SJSA1 (cell line): ENCODE measurements around the gene JAKMIP1. TPM values are rescaled to one million over a fixed set of nuclear protein-coding genes. Genes with fewer than 3 reads are reported as not detected.

ENCODE experiments used
- DNase-seq, 2 experiments: peaks; one replicate each; pipeline ENCODE4 v3.0.0-alpha.2; 2015 to 2020; ENCODE audit warnings: low spot score in 2 of 2, low read depth in 1 of 2
- H3K27ac ChIP-seq: fragments of 250-450 bp; sonication (Bioruptor Pico); 2 replicates; pipeline ENCODE4 v1.5.1; 2020; ENCODE audit warnings: mild to moderate bottlenecking, moderate library complexity
- H3K27me3 ChIP-seq: fragments of 250-450 bp; sonication (Bioruptor Pico); replicated peaks from 2 replicates; pipeline ENCODE4 v1.5.1; 2020; ENCODE audit warnings: mild to moderate bottlenecking, moderate library complexity
- H3K36me3 ChIP-seq: fragments of 250-450 bp; sonication (Bioruptor Pico); 2 replicates; pipeline ENCODE4 v1.5.1; 2020; ENCODE audit warnings: mild to moderate bottlenecking
- H3K4me1 ChIP-seq: fragments of 250-450 bp; sonication (Bioruptor Pico); replicated peaks from 2 replicates; pipeline ENCODE4 v1.6.1; 2021; ENCODE audit warnings: mild to moderate bottlenecking
- H3K4me3 ChIP-seq: fragments of 250-450 bp; sonication (Bioruptor Pico); 2 replicates; pipeline ENCODE4 v1.5.1; 2020; ENCODE audit warnings: mild to moderate bottlenecking
- H3K9me3 ChIP-seq: fragments of 250-450 bp; sonication (Bioruptor Pico); replicated peaks from 2 replicates; pipeline ENCODE4 v1.5.1; 2020; ENCODE audit warnings: mild to moderate bottlenecking
- total RNA-seq: library from RNA; depleted of rRNA; stranded (reverse); fragments of >200 nt; shearing (Covaris generic); gene quantifications from 2 replicates; pipeline ENCODE4 v1.2.3, GENCODE V29; 2014

JAKMIP1 gene
- total RNA-seq, 1 experiment from 2014 or later, result not detected

DNA sequence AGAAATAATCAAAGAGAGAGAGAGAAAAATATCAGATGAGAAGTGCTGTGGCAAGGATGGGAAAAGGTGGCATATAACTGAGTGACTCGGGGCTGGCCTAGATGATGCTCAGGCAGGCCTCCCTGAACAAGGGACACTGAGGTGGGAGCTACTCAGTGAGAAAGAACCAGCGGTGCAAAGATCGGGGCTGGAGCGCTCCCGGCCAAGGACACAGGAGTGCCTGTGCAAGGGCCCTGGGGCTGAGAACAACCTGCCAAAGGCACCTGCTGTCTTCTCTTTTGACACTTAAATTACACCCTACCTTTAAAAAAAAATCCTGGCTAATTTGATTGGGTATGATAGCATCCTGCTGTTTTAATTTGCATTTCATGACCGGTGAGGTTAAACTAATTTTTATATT is 104.5 kb downstream of the JAKMIP1 start:
- no peak for DNase-seq
- H3K9me3 ChIP-seq, result no peaks in the 10 kb centered on the region

DNA sequence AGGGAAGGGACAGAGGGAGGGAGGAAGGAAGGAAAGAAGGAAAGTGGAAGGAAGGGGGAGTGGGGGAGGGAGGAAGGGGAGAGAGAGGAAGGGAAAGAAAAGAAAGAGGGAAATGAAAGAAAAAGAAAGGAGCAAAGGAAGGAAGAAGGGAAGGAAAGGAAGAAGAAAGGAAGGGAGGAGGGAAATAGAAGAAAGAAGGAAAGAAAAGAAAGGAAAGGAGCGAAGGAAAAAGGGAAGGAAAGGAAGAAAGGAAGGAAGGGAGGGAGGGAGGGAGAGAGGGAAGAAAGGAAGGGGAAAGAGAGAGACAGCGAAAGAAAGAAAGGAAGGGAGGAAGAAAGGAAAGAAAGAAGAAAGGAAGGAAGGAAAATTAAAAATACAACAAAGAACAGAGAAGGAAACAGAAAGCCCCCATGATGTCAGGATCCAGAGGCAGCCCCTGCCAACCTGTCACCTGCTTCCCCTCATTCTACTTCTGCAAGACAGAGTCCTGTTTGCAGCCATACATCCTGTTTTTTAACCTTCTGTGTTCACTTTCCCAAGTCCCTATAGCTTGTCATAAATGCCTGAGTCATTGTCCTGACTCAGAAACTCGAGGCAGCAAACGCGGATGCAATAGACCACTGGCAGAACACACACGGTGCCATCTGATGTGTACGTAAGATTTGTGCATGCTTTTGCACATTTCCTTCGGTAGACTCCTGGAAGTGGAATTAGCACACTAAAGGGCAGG is 105.2 kb downstream of the JAKMIP1 start:
- Histone ChIP-seq H3K9me3 (no peaks in the 10 kb centered on the region), H3K27me3 (no peaks in the 10 kb centered on the region), H3K36me3 (no peaks in the 10 kb centered on the region), H3K4me3 (no peak overlapping the region), H3K4me1 (no peaks in the 10 kb centered on the region), H3K27ac (no peak overlapping the region)
- peak in 1 of 2 experiments; percentile 3 for DNase-seq

More for the DNA sequence above, 104.5 kb downstream of the JAKMIP1 start:
- no peak overlapping the region for H3K4me3 ChIP-seq
- no peaks in the 10 kb centered on the region for H3K27me3 ChIP-seq
- H3K27ac ChIP-seq, result no peak overlapping the region
- H3K4me1 ChIP-seq, result no peaks in the 10 kb centered on the region
- no peaks in the 10 kb centered on the region for H3K36me3 ChIP-seq

DNA sequence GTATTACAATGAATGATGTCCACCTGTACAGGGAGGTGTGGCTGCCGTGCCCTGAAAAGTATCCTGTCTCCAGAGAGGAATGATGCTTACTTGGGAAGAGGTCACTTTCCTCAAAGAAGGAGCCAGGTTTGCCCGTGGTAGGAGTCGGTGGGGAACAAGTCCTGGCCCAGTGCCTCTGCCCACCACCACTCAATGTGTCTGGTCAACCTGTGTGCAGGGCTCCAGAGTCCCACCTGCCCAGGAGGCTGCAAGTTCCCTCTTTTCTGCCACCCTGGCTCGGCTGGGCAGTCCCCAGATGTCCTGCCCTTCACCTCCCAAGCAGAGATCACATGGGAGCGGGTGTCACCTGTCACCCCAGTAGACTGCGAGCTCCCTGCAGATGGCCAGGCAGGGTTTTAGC is 106.7 kb downstream of the JAKMIP1 start:
- DNase-seq, result no peak
- no peak overlapping the region for H3K4me3 ChIP-seq
- H3K27ac ChIP-seq, result no peak overlapping the region
- H3K36me3 ChIP-seq, result no peaks in the 10 kb centered on the region
- no peaks in the 10 kb centered on the region for H3K9me3 ChIP-seq
- H3K4me1 ChIP-seq, result no peaks in the 10 kb centered on the region
- H3K27me3 ChIP-seq, result no peaks in the 10 kb centered on the region

- no peak overlapping the region for H3K27ac ChIP-seq
- H3K4me3 ChIP-seq, result no peak overlapping the region
- H3K27me3 ChIP-seq, result no peaks in the 10 kb centered on the region
- no peaks in the 10 kb centered on the region for H3K36me3 ChIP-seq
- DNase-seq, result no peak
- no peaks in the 10 kb centered on the region for H3K9me3 ChIP-seq
- H3K4me1 ChIP-seq, result no peaks in the 10 kb centered on the region
Measured at GRCh38 chr4:6092971-6093370, 107.4 kb downstream of the JAKMIP1 start.

DNA sequence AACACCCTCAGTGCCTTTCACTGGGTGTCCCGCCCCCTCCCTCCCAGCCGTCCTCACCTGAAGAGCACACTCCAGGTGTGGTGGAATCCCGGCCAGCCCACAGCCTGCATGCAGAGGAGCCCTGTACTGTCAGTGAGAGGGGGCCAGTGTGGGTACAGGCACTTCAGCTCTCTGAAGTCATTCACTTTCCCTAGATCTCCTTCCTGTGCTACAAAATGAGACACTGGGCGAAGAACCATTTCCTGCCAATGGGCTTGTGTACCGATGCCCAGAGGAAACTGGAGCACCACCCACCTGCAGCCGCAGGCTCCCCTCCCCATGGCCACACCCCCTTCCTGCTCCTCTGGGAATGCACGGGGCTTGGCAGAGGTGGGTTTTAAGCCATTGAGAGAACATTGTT is 108.2 kb downstream of the JAKMIP1 start:
- H3K4me3 ChIP-seq, result no peak overlapping the region
- DNase-seq, result no peak
- H3K36me3 ChIP-seq, result no peaks in the 10 kb centered on the region
- H3K9me3 ChIP-seq, result no peaks in the 10 kb centered on the region
- no peaks in the 10 kb centered on the region for H3K4me1 ChIP-seq
- no peaks in the 10 kb centered on the region for H3K27me3 ChIP-seq
- no peak overlapping the region for H3K27ac ChIP-seq

DNA sequence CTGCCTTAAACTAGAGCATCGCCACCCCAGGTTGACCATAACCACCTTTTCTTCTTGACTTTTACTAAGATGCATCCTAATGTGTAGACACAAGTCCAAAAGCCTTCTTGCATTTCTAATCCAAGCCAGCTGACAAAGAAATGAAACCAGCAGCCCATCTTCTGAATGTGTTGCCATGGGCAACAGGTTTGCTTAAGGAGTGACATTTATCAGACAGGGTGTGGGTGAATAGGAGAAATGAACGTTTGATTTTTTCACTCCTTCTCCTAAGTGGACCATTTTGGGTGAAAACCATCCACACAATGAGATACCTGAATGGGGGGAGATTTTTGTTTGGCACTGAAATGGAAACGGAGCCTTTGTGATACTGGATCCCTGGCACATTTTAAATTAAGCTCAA is 109.4 kb downstream of the JAKMIP1 start:
- Histone ChIP-seq H3K9me3 (no peaks in the 10 kb centered on the region), H3K27ac (no peak overlapping the region), H3K36me3 (no peaks in the 10 kb centered on the region), H3K4me1 (no peaks in the 10 kb centered on the region), H3K4me3 (no peak overlapping the region), H3K27me3 (no peaks in the 10 kb centered on the region)
- DNase-seq, result no peak

GRCh38 chr4:6088950-6089349 is 111.4 kb downstream of the JAKMIP1 start:
- no peaks in the 10 kb centered on the region for H3K9me3 ChIP-seq
- H3K27ac ChIP-seq, result no peak overlapping the region
- H3K36me3 ChIP-seq, result no peaks in the 10 kb centered on the region
- H3K4me1 ChIP-seq, result no peaks in the 10 kb centered on the region
- no peak for DNase-seq
- no peak overlapping the region for H3K4me3 ChIP-seq
- H3K27me3 ChIP-seq, result no peaks in the 10 kb centered on the region

GRCh38 chr4:6087669-6088341 is 112.5 kb downstream of the JAKMIP1 start:
- H3K4me1 ChIP-seq, result no peaks in the 10 kb centered on the region
- H3K27me3 ChIP-seq, result no peaks in the 10 kb centered on the region
- H3K9me3 ChIP-seq, result no peaks in the 10 kb centered on the region
- no peak overlapping the region for H3K27ac ChIP-seq
- no peaks in the 10 kb centered on the region for H3K36me3 ChIP-seq
- DNase-seq, result no peak
- no peak overlapping the region for H3K4me3 ChIP-seq

DNA sequence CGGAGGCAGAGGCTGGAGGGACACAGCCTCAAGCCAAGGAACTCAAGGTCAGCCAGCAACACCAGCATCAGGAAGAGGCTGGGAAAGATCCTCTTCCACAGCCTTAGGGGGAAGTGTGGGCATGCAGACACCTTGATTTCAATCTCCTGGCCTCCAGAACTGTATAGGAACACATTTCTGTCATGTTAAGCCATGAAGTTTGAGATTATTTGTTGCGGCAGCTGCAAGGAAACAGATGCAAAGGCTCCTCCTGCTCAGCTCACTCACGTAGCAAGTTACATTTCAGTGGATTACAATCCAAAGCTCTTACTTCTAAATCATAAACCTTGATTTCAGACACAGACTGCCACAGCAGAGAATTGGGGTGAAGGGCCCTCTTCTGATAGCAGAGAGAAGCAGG is 113.5 kb downstream of the JAKMIP1 start:
- Histone ChIP-seq H3K36me3 (no peaks in the 10 kb centered on the region), H3K4me3 (no peak overlapping the region), H3K27me3 (no peaks in the 10 kb centered on the region), H3K9me3 (no peaks in the 10 kb centered on the region), H3K27ac (no peak overlapping the region), H3K4me1 (no peaks in the 10 kb centered on the region)
- no peak for DNase-seq

- H3K27me3 ChIP-seq, result no peaks in the 10 kb centered on the region
- no peak for DNase-seq
- no peaks in the 10 kb centered on the region for H3K36me3 ChIP-seq
- H3K4me3 ChIP-seq, result no peak overlapping the region
- H3K4me1 ChIP-seq, result no peaks in the 10 kb centered on the region
- H3K9me3 ChIP-seq, result no peaks in the 10 kb centered on the region
- H3K27ac ChIP-seq, result no peak overlapping the region
Measured at GRCh38 chr4:6085691-6086628, 114.4 kb downstream of the JAKMIP1 start.

DNA sequence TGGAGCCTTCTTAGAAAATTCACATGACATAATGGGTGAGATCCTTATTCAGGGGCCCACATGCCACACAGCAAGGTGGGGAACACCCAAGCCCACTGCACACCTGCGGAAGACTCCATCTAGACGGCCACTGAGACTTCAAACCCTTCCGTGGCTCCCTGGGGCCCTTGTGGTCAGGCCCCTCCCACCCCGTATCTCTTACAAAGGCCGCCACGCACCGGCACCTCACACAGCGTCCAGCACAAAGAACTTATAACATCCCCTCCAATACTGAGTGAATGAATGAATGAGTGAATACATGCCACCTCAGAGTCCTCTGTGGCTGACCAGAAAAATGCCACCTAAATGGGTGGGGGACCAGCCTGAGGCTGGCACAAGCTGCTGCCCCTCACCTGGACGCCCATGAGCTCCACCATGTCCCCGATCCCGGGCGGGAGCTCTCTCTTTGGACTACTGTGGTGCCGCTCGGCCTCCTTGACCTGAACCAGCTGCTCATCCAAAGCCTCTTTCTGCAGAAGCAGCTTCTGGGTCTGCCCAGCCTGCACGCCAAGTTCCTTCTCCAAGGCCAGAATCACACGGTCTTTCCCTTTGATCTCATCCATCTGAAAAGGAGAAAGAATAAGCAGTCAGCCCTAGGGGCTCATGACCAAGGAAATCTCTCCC is 115.2 kb downstream of the JAKMIP1 start:
- no peak overlapping the region for H3K4me3 ChIP-seq
- H3K27ac ChIP-seq, result no peak overlapping the region
- no peaks in the 10 kb centered on the region for H3K36me3 ChIP-seq
- no peak for DNase-seq
- H3K9me3 ChIP-seq, result no peaks in the 10 kb centered on the region
- no peaks in the 10 kb centered on the region for H3K4me1 ChIP-seq
- H3K27me3 ChIP-seq, result no peaks in the 10 kb centered on the region

DNA sequence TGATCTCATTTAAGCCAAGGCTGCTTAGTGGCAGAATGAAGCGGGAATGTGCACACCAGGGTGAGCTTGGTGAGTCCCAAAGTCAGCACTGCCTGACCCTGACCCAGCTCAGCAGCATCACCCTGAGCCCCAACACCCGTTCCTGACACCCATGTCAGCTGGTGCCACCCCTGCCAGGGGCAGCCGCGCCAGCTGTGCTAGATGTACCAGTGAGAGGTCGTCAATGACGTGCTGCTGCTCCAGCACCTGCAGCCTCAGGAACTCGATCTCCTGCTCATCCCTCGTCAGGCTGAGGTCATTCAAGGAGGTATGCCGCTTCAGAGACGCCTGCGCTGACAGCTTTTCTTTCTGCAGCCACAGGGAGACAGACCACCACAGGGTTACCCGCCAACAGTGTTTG is 120.4 kb downstream of the JAKMIP1 start:
- Histone ChIP-seq H3K36me3 (no peaks in the 10 kb centered on the region), H3K9me3 (no peaks in the 10 kb centered on the region), H3K4me1 (no peaks in the 10 kb centered on the region), H3K27ac (no peak overlapping the region), H3K27me3 (no peaks in the 10 kb centered on the region), H3K4me3 (no peak overlapping the region)
- no peak for DNase-seq

GRCh38 chr4:6078560-6078959 is 121.8 kb downstream of the JAKMIP1 start:
- no peak for DNase-seq
- Histone ChIP-seq H3K36me3 (no peaks in the 10 kb centered on the region), H3K27me3 (no peaks in the 10 kb centered on the region), H3K4me1 (no peaks in the 10 kb centered on the region), H3K4me3 (no peak overlapping the region), H3K27ac (no peak overlapping the region), H3K9me3 (no peaks in the 10 kb centered on the region)
